Measurements from ENCODE around the gene BCHE.

The BCHE gene

DNA sequence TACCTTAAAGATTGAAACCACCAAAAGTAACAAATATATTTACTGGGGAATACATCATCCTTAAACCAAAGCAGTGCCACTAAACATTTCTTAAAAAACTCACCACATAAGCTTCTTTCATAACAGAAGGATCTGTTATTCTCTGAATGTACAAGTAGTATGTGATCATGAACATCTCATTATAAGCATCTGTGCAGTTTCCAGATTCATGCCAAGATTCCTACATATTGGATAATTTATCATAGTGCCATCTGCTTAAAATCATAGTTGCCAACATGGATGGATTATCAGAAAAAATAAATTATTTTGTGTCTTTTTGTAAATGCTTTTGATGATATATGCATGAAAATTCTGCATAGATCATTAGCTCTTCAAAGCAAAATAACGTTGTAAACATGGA lies 21.8 kb upstream of the BCHE start:
- TF ChIP-seq POLR2AphosphoS5 (IDR thresholded peaks at IDR 0.05; ENCODE audit: low read depth, low read length) (no peak), TAF1 (IDR thresholded peaks at IDR 0.05; ENCODE audit: borderline replicate concordance, insufficient read depth, low read length) (no peak), FOXP2 (optimal IDR thresholded peaks at IDR 0.05; ENCODE audit: borderline replicate concordance, extremely low read depth, extremely low read length, insufficient read depth) (no peak), SIN3A (IDR thresholded peaks at IDR 0.05; ENCODE audit: borderline replicate concordance, insufficient read depth, low read length) (no peak)
- TF ChIP-seq, protein P1, sequence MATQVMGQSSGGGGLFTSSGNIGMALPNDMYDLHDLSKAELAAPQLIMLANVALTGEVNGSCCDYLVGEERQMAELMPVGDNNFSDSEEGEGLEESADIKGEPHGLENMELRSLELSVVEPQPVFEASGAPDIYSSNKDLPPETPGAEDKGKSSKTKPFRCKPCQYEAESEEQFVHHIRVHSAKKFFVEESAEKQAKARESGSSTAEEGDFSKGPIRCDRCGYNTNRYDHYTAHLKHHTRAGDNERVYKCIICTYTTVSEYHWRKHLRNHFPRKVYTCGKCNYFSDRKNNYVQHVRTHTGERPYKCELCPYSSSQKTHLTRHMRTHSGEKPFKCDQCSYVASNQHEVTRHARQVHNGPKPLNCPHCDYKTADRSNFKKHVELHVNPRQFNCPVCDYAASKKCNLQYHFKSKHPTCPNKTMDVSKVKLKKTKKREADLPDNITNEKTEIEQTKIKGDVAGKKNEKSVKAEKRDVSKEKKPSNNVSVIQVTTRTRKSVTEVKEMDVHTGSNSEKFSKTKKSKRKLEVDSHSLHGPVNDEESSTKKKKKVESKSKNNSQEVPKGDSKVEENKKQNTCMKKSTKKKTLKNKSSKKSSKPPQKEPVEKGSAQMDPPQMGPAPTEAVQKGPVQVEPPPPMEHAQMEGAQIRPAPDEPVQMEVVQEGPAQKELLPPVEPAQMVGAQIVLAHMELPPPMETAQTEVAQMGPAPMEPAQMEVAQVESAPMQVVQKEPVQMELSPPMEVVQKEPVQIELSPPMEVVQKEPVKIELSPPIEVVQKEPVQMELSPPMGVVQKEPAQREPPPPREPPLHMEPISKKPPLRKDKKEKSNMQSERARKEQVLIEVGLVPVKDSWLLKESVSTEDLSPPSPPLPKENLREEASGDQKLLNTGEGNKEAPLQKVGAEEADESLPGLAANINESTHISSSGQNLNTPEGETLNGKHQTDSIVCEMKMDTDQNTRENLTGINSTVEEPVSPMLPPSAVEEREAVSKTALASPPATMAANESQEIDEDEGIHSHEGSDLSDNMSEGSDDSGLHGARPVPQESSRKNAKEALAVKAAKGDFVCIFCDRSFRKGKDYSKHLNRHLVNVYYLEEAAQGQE (IDR thresholded peaks at IDR 0.05; ENCODE audit: insufficient read depth in 1 of 2, low read depth in 2 of 2, low read length in 2 of 2) = no peak

DNA sequence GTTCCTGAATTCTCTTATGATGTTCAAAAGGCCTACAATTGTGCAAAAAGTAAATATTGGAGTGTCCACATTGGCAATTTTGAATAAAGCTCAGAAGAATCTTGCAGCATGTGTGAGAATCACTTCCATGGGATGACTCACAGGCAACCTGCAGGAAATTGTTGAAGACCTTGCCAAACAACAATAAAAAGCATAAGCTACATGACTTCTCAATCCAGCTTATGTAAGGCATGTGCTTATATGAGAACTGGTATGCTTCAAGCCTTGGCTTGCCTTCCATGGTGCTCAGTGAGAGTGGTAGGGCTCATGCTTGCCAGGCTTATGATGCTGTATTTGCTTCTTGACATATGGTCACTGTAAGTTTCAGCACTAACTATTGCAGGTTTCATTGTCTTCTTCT lies 18.4 kb upstream of the BCHE start:
- TF ChIP-seq POLR2AphosphoS5 (IDR thresholded peaks at IDR 0.05; ENCODE audit: low read depth, low read length) (no peak), TAF1 (IDR thresholded peaks at IDR 0.05; ENCODE audit: borderline replicate concordance, insufficient read depth, low read length) (no peak), FOXP2 (optimal IDR thresholded peaks at IDR 0.05; ENCODE audit: borderline replicate concordance, extremely low read depth, extremely low read length, insufficient read depth) (no peak), SIN3A (IDR thresholded peaks at IDR 0.05; ENCODE audit: borderline replicate concordance, insufficient read depth, low read length) (no peak)
- TF ChIP-seq, protein P1 (IDR thresholded peaks at IDR 0.05; ENCODE audit: insufficient read depth in 1 of 2, low read depth in 2 of 2, low read length in 2 of 2) = no peak

DNA sequence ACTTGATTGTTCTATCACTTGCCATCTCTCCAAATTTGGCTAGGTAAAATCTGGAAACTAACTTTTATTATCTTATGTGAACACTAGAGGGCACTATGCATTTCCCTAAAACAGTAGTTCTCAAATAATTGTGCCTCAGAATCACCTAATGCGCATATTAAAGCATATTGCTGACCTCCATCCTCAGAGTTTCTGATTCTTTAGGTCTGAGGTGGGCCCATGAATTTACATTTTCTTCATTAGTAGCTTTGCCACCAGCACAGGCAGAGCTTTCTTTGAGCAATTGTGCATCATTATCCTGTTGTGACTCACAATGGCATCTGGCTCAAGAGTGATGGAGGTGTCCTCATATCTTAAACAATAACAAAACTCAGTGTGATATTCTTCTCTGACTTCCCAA lies 17.5 kb upstream of the BCHE start:
- no peak for TF ChIP-seq TAF1 (IDR thresholded peaks at IDR 0.05; ENCODE audit: borderline replicate concordance, insufficient read depth, low read length)
- TF ChIP-seq, protein P1 (IDR thresholded peaks at IDR 0.05; ENCODE audit: insufficient read depth in 1 of 2, low read depth in 2 of 2, low read length in 2 of 2) = no peak
- TF ChIP-seq SIN3A (IDR thresholded peaks at IDR 0.05; ENCODE audit: borderline replicate concordance, insufficient read depth, low read length) = no peak
- TF ChIP-seq FOXP2 (optimal IDR thresholded peaks at IDR 0.05; ENCODE audit: borderline replicate concordance, extremely low read depth, extremely low read length, insufficient read depth) = no peak
- no peak for TF ChIP-seq POLR2AphosphoS5 (IDR thresholded peaks at IDR 0.05; ENCODE audit: low read depth, low read length)

DNA sequence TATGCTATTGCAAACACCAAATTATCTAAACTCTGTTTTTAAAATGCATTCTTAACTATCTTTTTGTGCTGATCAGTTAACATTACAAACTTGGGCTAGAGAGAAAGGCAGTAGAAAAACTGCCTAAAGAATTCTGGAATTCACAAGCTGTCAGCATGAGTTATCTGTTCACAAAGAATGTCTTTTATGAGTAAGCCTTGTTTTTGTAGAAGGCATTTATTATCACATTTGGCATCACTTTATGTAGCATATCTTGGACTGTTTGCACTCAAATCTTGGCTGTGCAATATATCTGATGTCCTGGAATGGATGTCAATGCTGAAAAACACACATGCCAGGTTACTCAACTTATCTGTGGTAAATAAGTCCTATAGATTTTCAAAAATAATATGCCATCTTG lies 15.5 kb upstream of the BCHE start:
- no peak for TF ChIP-seq POLR2AphosphoS5 (IDR thresholded peaks at IDR 0.05; ENCODE audit: low read depth, low read length)
- TF ChIP-seq SIN3A (IDR thresholded peaks at IDR 0.05; ENCODE audit: borderline replicate concordance, insufficient read depth, low read length) = no peak
- TF ChIP-seq, protein P1 (IDR thresholded peaks at IDR 0.05; ENCODE audit: insufficient read depth in 1 of 2, low read depth in 2 of 2, low read length in 2 of 2) = no peak
- TF ChIP-seq TAF1 (IDR thresholded peaks at IDR 0.05; ENCODE audit: borderline replicate concordance, insufficient read depth, low read length) = no peak
- TF ChIP-seq FOXP2 (optimal IDR thresholded peaks at IDR 0.05; ENCODE audit: borderline replicate concordance, extremely low read depth, extremely low read length, insufficient read depth) = no peak

DNA sequence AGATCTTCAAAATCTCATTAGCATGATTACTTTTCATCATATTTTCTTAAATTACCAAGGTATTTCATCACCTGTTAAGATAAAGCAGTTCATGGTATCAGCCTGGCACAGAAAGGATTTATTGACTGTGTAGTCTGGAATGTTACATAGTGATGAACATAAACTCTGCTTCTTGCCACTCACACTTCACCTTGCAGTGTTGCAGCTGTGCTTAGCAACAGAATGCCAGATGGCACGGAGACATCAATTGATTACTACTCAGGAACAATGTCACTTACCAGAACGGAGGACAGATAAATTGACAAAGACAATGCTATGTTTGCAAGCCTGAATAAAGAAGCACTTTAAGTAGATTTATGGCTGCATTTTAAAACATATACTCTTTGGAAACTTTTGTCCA lies 15.0 kb upstream of the BCHE start:
- TF ChIP-seq TAF1 (IDR thresholded peaks at IDR 0.05; ENCODE audit: borderline replicate concordance, insufficient read depth, low read length) (no peak), SIN3A (IDR thresholded peaks at IDR 0.05; ENCODE audit: borderline replicate concordance, insufficient read depth, low read length) (no peak)
